MV-4-11 (cell line): ENCODE data around the gene GASK1A.

ENCODE experiments used
- DNase-seq: peaks from one replicate; lab custom pipeline; 2025; lab: John Stamatoyannopoulos, UW

Gene GASK1A

GRCh38 chr3:43013743-43014155 is 34.6 kb downstream of the GASK1A start:
- DNase-seq = peak; percentile 59

DNA sequence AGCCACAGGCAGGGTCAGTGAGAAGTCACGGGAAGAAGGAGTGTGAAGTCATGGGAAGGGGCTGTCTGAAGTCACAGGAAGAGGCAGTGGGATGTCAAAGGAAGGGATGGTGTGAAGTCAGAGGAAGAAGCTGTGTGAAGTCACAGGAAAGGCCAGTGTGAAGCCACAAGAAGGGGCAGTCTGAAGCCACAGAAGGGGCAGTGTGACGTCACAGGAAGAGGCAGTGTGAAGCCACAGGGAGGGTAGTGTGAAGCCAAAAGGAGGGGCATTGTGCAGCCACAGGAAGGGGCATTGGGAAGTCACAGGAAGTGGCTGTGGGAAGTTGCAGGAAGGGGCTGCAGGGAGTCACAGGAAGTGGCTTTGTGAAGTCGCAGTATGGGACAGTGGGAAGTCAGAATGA is 35.1 kb downstream of the GASK1A start:
- peak; percentile 10 for DNase-seq

DNA sequence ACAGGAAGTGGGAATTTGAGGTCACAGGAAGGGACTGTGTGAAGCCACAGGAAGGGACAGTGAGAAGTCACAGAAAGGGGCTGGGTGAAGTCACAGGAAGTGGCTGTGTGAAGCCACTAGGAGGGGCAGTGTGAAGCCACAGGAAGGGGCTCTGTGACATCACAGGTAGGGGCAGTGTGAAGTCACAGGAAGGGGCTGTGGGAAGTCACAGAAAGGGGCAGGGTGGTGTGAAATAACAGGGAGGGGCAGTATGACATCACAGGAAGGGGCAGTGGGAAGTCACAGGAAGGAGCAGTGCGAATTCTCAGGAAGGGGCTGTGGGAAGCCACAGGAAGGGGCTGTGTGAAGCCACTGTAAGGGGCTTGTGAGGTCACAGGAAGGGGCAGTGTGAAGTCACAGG is 35.8 kb downstream of the GASK1A start:
- no peak for DNase-seq

GRCh38 chr3:43015572-43015971 is 36.5 kb downstream of the GASK1A start:
- DNase-seq = peak; percentile 23

GRCh38 chr3:43015991-43016865 is 37.1 kb downstream of the GASK1A start:
- DNase-seq = peak; percentile 48

DNA sequence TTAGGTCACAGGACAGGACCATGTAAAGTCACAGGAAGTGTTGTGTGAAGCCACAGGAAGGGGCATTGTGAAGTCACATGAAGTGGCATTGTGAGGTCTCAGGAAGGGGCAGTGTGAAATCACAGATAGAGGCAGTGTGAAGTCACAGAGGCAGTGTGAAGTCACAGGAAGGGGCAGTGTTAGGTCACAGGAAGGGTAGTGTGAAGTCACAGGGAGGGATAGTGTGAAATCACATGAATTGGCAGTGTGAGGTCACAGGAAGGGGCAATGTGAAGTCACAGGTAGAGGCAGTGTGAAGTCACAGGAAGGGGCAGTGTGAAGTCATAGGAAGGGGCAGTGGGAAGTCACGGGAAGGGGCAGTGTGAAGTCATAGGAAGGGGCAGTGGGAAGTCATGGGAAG is 37.9 kb downstream of the GASK1A start:
- no peak for DNase-seq

- no peak for DNase-seq
Observed at GRCh38 chr3:43017593-43018195, 38.6 kb downstream of the GASK1A start.

GRCh38 chr3:43018246-43018645 is 39.1 kb downstream of the GASK1A start:
- DNase-seq = no peak

DNA sequence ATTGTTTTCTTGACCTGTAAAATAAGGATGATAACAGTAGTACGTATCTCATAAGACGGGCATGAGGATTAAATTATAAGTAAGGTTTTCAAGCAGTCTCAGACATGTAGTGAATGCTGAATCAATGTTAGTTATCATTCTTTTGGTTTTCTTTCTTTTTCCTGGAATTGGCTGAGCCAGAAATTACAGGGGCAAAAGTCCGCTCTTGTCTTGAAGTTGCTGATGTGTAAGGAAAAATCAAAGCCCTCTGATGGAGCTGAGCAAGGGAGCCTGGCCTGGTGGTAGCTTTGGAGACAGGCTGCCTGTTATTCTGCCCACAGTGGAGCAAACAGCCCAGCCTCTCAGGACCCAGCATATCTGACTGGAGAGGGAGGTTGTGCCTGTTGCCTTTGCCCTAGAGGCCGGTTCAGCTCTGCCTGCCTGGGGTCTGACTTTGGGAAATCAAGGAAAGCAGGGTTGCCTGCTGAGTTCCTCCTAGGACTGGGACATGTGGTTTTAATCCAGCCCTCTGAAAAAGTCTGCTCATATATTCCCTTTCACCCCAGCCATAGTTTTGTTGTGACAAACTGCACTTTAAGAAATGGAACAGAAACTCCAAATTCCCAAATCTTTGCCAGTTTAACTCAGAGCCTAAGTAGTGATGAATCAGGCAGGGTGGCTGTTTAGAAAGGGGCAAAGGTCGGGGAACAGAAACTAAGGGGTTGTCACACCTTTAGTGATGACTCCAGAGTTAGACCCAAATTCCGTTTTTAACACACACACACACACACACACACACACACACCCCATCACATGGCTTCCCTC is 40.1 kb downstream of the GASK1A start:
- no peak for DNase-seq

GRCh38 chr3:43019826-43020225 is 40.7 kb downstream of the GASK1A start:
- DNase-seq = no peak

DNA sequence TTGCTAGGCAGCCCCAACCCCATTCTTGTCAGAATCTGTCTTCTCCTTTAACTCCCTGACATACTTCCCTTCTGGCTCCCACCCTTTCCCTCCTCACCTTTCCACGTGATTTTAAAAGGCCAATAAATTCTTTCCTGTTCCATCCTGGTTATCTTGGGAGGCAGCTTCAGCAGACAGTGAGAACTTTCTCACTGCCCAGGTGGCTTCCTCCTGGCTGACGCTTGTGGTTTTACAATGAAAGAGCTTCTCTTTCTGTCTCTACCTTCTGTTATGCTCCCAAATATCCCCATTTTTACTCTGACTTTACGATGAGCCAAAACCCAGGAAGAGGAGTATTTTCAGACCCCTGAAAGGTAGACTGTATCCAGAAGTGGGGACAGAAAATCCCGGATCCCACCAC is 42.1 kb downstream of the GASK1A start:
- no peak for DNase-seq

- no peak for DNase-seq
Observed at GRCh38 chr3:43022121-43022520, 43.0 kb downstream of the GASK1A start.

DNA sequence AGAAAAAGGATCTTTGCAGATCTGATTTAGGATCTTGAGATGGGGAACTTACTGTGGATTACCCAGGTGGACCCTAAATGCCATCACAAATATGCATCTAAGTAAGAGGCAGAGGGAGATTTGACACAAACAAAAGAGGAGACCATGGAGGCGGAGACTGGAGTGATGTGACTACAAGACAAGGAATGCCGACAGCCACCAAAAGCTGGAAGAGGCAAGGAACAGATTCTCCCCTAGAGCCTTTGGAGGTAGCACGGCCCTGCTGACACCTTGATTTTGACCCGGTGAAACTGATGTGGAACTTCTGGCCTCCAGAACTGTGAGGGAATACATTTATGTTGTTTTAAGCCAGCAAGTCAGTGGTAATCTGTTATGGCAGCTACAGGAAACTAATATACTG is 44.0 kb downstream of the GASK1A start:
- no peak for DNase-seq

DNA sequence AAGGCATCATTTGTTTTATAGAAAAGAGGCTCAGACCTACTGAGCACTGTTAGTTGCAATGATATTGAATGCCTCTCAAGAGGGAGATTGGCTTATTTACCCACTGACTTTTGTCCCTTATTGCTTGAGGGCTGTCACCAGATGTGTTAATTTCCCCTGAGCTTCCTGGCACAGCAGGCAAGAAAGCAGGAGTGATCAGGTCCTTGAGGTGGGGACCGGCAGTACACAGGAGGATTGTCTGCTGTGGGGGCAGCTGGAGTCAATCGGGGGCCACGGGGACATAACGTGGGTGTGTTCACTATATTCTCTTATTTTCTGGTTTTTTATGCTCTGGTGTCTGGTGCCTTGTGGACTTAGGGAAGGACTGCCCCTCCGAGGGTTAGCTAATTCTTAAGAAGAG is 44.6 kb downstream of the GASK1A start:
- DNase-seq = no peak

DNA sequence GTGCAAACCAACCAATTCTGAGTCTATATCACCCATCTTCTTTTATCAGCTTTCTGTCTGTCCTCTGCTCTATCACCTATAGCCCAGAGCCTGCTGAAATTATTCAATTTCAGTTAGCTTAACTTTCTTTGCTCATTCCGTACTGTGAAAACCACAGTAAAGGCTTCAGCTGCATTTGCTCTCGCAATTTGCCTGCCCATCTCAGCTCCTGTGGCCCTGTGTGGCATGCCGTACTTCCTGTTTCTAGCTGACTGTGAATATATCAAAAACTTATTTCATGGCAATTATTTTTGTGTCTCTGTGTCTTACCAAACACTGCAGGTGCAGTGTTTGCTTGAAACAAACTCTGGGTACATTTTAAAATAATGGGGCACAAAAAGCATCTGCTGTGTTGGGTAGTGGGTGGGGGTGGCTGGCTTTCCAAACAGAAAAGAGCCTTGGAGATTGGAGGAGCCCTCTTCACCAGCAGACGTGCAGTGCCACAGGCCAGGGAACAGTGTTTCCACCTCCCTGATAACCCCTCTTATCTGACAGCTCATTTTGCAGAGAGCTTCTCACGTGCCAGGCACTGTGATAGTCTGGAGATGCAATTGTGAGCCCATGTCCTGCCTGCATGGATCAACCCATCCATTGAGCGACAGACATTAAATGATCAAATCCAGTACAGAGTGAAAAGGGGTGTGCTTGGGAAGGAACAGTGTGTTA is 45.2 kb downstream of the GASK1A start:
- peak; percentile 87 for DNase-seq

GRCh38 chr3:43025423-43025822 is 46.3 kb downstream of the GASK1A start:
- DNase-seq = no peak

DNA sequence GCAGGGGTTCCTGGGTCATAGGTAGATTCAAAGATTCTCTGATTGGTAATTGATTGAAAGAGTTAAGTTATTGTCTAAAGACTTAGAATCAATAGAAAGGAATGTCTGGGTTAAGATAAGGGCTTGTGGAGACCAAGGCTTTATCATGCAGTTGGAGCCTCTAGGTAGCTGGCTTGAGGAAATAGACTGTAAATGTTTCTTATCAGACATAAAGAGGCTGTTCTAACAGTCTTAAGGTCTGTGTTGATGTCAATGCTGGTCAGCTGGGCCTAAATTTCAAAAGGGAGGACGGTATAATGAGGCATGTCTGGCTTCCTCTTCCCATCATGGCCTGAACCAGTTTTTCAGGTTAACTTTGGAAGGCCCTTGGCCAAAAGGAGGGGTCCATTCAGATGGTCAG is 48.9 kb downstream of the GASK1A start:
- no peak for DNase-seq

DNA sequence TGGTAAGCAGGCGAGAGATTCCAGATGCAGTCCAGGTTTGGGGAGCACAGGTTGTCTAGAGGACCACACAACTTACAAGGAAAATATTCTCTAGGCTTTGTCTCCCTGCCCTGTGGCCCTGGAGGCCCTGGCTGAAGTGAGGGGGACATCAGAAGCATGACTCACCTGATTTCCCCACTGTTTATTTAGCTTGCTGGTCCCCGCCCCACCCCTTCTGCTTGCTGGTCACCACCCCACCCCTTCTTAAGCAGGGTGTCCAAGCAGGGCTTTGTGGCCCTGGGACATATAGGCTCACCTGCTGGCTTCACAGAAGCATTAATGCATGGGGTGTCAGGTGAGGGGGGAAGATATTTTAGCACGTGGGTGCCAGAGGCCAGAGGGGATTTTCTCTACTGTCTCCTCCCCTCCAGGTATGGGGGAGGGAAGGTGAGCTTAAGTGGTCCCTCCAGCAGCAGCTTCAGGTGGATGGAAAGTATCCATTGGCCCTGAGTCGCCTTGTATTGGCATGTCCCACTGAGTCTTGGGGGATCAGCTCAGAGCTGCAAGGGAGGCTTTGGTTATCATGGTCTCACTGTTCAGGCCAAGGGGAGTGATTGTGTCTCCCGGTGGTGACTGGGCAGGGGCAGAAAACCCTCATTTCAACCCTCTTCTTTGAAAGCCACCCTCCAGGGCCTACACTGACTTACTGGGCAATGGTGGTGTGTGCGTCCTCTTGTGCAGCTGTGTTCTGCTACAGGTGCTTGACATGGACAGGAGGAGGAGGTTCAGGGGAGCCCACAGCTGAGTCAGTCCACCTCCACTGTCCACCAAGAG is 49.8 kb downstream of the GASK1A start:
- no peak for DNase-seq

DNA sequence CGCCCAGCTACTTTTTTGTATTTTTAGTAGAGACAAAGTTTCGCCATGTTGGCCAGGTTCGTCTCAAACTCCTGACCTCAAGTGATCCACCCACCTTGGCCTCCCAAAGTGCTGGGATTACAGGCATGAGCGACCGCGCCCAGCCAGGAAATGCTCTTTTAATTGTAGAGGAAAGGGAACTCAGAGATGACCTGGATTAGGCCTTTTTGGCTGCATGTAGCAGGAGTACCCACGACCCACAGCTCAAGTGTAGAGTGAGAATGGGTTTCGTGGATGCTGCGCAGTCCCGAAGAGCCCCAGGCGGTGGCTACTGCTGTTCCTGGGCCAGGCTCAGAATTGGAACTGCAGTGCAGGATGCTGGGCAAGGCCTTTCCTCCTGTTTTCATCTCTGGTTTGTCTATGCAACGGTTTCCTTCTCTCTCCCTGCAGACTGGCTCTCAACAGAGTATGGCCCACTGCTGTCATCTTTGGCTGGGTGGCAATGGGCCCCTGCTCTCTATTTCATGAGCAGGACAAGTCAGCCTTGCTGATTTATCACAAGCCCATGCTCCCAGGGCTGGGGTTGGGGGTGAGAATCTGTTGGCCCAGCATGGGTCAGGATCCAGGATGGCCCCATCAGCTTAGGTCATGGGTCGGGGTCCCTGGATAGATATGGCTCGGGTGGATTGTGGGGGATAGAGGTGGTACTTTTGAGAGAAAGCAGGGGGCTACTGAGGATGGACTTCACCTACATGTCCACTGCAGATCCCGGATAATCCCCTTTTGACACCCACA is 51.2 kb downstream of the GASK1A start:
- no peak for DNase-seq

GRCh38 chr3:43031485-43031884 is 52.4 kb downstream of the GASK1A start:
- peak; percentile 37 for DNase-seq
